ENCODE results near the gene NDUFB2. TPM values are rescaled to one million over a fixed set of nuclear protein-coding genes. Genes with fewer than 3 reads are reported as not detected.

NDUFB2 gene
- total and polyA plus RNA-seq, 2 of the 13 experiments (the other 11 are each of a cell fraction or from before 2014, with no cell fraction given) = 206 to 221 TPM

DNA sequence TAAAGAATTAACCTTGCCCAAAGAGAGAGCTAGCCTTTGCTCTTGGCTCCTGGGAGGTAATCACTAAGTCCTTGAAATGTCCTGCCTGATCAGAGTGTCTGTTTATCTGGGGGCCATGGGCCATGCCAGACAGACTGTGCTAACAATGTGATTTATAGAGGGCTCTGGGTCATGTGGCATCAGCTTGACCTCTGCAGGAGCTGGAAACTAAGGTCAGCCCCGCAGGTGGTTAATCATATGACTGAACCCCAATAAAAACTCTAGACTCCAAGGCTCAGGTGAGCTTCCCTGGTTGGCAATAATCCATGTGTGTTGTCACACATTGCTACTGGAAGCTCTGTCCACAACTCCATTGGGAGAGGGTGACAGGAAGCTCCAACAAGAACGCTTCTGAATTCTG, 47.5 kb downstream of the NDUFB2 start (continued):
- TF ChIP-seq, protein P1, sequence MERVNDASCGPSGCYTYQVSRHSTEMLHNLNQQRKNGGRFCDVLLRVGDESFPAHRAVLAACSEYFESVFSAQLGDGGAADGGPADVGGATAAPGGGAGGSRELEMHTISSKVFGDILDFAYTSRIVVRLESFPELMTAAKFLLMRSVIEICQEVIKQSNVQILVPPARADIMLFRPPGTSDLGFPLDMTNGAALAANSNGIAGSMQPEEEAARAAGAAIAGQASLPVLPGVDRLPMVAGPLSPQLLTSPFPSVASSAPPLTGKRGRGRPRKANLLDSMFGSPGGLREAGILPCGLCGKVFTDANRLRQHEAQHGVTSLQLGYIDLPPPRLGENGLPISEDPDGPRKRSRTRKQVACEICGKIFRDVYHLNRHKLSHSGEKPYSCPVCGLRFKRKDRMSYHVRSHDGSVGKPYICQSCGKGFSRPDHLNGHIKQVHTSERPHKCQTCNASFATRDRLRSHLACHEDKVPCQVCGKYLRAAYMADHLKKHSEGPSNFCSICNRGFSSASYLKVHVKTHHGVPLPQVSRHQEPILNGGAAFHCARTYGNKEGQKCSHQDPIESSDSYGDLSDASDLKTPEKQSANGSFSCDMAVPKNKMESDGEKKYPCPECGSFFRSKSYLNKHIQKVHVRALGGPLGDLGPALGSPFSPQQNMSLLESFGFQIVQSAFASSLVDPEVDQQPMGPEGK (CRISPR knock-in tag; IDR thresholded peaks at IDR 0.05) = peak; percentile 69
- TF ChIP-seq ZNF878 (CRISPR knock-in tag; IDR thresholded peaks at IDR 0.05) = no peak
- TF ChIP-seq ZNF841 (CRISPR knock-in tag; IDR thresholded peaks at IDR 0.05; ENCODE audit: borderline replicate concordance) = no peak
- peak; percentile 98 for TF ChIP-seq ESRRA (CRISPR knock-in tag; IDR thresholded peaks at IDR 0.05; ENCODE audit: low read depth)
- TF ChIP-seq, protein P2, sequence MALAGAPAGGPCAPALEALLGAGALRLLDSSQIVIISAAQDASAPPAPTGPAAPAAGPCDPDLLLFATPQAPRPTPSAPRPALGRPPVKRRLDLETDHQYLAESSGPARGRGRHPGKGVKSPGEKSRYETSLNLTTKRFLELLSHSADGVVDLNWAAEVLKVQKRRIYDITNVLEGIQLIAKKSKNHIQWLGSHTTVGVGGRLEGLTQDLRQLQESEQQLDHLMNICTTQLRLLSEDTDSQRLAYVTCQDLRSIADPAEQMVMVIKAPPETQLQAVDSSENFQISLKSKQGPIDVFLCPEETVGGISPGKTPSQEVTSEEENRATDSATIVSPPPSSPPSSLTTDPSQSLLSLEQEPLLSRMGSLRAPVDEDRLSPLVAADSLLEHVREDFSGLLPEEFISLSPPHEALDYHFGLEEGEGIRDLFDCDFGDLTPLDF (CRISPR knock-in tag; IDR thresholded peaks at IDR 0.05) = no peak
- no peak for TF ChIP-seq ZNF234 (CRISPR knock-in tag; conservative IDR thresholded peaks at IDR 0.05)
- TF ChIP-seq, protein P3, sequence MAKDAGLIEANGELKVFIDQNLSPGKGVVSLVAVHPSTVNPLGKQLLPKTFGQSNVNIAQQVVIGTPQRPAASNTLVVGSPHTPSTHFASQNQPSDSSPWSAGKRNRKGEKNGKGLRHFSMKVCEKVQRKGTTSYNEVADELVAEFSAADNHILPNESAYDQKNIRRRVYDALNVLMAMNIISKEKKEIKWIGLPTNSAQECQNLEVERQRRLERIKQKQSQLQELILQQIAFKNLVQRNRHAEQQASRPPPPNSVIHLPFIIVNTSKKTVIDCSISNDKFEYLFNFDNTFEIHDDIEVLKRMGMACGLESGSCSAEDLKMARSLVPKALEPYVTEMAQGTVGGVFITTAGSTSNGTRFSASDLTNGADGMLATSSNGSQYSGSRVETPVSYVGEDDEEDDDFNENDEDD (CRISPR knock-in tag; IDR thresholded peaks at IDR 0.05; ENCODE audit: borderline replicate concordance) = no peak
- TF ChIP-seq, protein P4, sequence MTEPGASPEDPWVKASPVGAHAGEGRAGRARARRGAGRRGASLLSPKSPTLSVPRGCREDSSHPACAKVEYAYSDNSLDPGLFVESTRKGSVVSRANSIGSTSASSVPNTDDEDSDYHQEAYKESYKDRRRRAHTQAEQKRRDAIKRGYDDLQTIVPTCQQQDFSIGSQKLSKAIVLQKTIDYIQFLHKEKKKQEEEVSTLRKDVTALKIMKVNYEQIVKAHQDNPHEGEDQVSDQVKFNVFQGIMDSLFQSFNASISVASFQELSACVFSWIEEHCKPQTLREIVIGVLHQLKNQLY (CRISPR knock-in tag; IDR thresholded peaks at IDR 0.05) = no peak
- no peak for TF ChIP-seq GLI4 (CRISPR knock-in tag; IDR thresholded peaks at IDR 0.05; ENCODE audit: borderline replicate concordance)
- TF ChIP-seq PCBP2 (optimal IDR thresholded peaks at IDR 0.05; ENCODE audit: low read depth, low read length, poor library complexity, severe bottlenecking) = no peak
- TF ChIP-seq IKZF5 (CRISPR knock-in tag; IDR thresholded peaks at IDR 0.05) = 0 out of 2 replicates have a peak, but pooled peaks have one; percentile 24
- TF ChIP-seq RXRB (CRISPR knock-in tag; IDR thresholded peaks at IDR 0.05; ENCODE audit: borderline replicate concordance) = peak; percentile 50; the same call in 1 of the 2 replicates
- no peak for TF ChIP-seq MTA3 (CRISPR knock-in tag; IDR thresholded peaks at IDR 0.05)
- TF ChIP-seq ATF6 (CRISPR knock-in tag; conservative IDR thresholded peaks at IDR 0.05) = no peak
